H1 (cell line): Measurements from ENCODE around the gene PATE2. TPM values are rescaled to one million over a fixed set of nuclear protein-coding genes. Genes with fewer than 3 reads are reported as not detected.

Experiments
- ASH2L ChIP-seq: fragments of 200-600, 300-600 bp; sonication (generic); IDR thresholded peaks from one replicate; pipeline ENCODE4 v1.7.1; 2017; ENCODE audit warnings: low read length
- FOSL1 ChIP-seq: IDR thresholded peaks from 2 replicates; pipeline ENCODE4 v1.6.1; 2011; ENCODE audit warnings: mild to moderate bottlenecking, low read depth, low read length, moderate library complexity; ENCODE audit not compliant: insufficient read depth
- JUN ChIP-seq: IDR thresholded peaks from 2 replicates; pipeline ENCODE4 v1.6.1; 2011; ENCODE audit warnings: low read depth, mild to moderate bottlenecking, improper control_type of control experiment, low read length
- NANOG ChIP-seq: IDR thresholded peaks from 2 replicates; pipeline ENCODE4 v1.6.1; 2011; ENCODE audit warnings: low read length, low read depth, mild to moderate bottlenecking, inconsistent platforms; ENCODE audit not compliant: insufficient read depth, poor library complexity, severe bottlenecking
- PHF8 ChIP-seq: fragments of 200-600 bp; sonication (generic); conservative IDR thresholded peaks from 2 replicates; pipeline ENCODE4 v1.7.1; 2012; ENCODE audit warnings: low read depth, mild to moderate bottlenecking, inconsistent platforms, low read length, moderate library complexity
- SAP30 ChIP-seq: fragments of 300-600 bp; sonication (generic); IDR thresholded peaks from 2 replicates; pipeline ENCODE4 v1.7.1; 2012; ENCODE audit warnings: low read length, moderate library complexity, mild to moderate bottlenecking, inconsistent platforms; ENCODE audit not compliant: insufficient read depth, insufficient replicate concordance
- polyA plus RNA-seq, 7 experiments: library from polyadenylated mRNA; depleted of rRNA in 3 of 7; stranded (reverse) in 5 of 7; unstranded in 2 of 7; fragments of >200 nt in 5 of 7; fragments of 200-250 nt in 2 of 7; gene quantifications; 1 replicate in 5 of 7; 2 replicates in 1 of 7; 4 replicates in 1 of 7; pipeline versions ENCODE4 v1.2.1 to v1.2.3, GENCODE V29; 2011 to 2013; ENCODE audit warnings: missing spikeins in 2 of 7, mixed read lengths in 2 of 7
- total RNA-seq: library from RNA; stranded (reverse); fragmentation: NEBNext Ultra II Directional; extraction: Animal tissue kit (Norgen Biotek cat#: 25700); gene quantifications from 2 replicates; pipeline ENCODE4 v1.2.1, GENCODE V29; 2021
- TF ChIP-seq, protein P1 (sequence below): IDR thresholded peaks from 2 replicates; pipeline ENCODE4 v1.6.1; 2012; ENCODE audit warnings: low read length, inconsistent platforms

PATE2 gene
- total and polyA plus RNA-seq, 2 of the 8 experiments (the other 6 are each of a cell fraction or from before 2014, with no cell fraction given) = 0.14 TPM; not detected in 1

DNA sequence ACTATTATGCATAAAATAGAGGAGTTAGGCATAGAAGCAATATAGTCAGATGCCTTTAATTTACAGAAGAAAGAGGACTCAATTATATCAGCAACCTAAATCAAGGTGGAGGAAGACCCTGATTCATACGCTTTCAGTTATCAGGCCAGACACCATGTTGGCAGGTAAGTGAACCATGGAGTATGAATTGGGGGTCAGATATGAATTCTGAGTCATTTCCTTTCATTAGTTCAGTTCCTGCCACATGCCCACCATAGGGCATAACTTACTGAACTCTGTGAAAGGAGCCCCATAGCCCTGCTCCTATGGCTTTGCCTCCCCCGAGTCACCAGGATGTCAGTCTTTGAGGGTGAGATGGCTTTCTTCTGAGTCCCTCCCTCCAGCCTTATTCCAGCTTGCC lies 15.1 kb downstream of the PATE2 start (continued):
- TF ChIP-seq JUN = no peak
- TF ChIP-seq, protein P1, sequence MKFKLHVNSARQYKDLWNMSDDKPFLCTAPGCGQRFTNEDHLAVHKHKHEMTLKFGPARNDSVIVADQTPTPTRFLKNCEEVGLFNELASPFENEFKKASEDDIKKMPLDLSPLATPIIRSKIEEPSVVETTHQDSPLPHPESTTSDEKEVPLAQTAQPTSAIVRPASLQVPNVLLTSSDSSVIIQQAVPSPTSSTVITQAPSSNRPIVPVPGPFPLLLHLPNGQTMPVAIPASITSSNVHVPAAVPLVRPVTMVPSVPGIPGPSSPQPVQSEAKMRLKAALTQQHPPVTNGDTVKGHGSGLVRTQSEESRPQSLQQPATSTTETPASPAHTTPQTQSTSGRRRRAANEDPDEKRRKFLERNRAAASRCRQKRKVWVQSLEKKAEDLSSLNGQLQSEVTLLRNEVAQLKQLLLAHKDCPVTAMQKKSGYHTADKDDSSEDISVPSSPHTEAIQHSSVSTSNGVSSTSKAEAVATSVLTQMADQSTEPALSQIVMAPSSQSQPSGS = no peak
- no peak for TF ChIP-seq FOSL1
- TF ChIP-seq PHF8 = no peak
- TF ChIP-seq ASH2L = no peak
- no peak for TF ChIP-seq SAP30
- TF ChIP-seq NANOG = no peak
